ENCODE data around the gene SYT10.

GRCh38 chr12:33383503-33383902, 56.1 kb downstream of the SYT10 start:
- no peak for TF ChIP-seq POLR2AphosphoS5 (IDR thresholded peaks at IDR 0.05; ENCODE audit: low read depth, low read length)
- no peak for TF ChIP-seq CTCF (IDR thresholded peaks at IDR 0.05)
- TF ChIP-seq REST (IDR thresholded peaks at IDR 0.05; ENCODE audit: insufficient read depth in 1 of 2, low read depth in 2 of 2, low read length in 1 of 2), result no peak

Data from Panc1 (cell line).